MM.1S (cell line): ENCODE results near the gene FCHSD2.

Source experiments
- DNase-seq: peaks from one replicate; pipeline ENCODE4 v3.0.0-alpha.2; 2015
- H2AFZ ChIP-seq: fragments of 300-600 bp; sonication (generic); 2 replicates; pipeline ENCODE4 v1.6.0; 2016; ENCODE audit warnings: antibody characterized with exemption, low read length
- H3F3A ChIP-seq: fragments of 300-600 bp; sonication (generic); 2 replicates; pipeline ENCODE4 v1.6.1; 2016; ENCODE audit warnings: mild to moderate bottlenecking, antibody characterized with exemption, low read length, moderate library complexity, mixed read lengths; ENCODE audit not compliant: insufficient read depth
- H3K27ac ChIP-seq: fragments of 300-600 bp; sonication (generic); 2 replicates; pipeline ENCODE4 v1.5.1; 2016; ENCODE audit warnings: mild to moderate bottlenecking, low read length
- H3K27me3 ChIP-seq: fragments of 300-600 bp; sonication (generic); replicated peaks from 2 replicates; pipeline ENCODE4 v1.6.0; 2016; ENCODE audit warnings: low read length; ENCODE audit not compliant: insufficient read depth
- H3K36me3 ChIP-seq: fragments of 300-600 bp; sonication (generic); replicated peaks from 2 replicates; pipeline ENCODE4 v1.6.1; 2016; ENCODE audit warnings: mild to moderate bottlenecking, low read length, mixed read lengths; ENCODE audit not compliant: insufficient read depth
- H3K4me1 ChIP-seq: fragments of 300-600 bp; sonication (generic); 2 replicates; pipeline ENCODE4 v1.6.1; 2016; ENCODE audit warnings: low read length, mixed read lengths
- H3K4me2 ChIP-seq: fragments of 300-600 bp; sonication (generic); 2 replicates; pipeline ENCODE4 v1.6.0; 2016; ENCODE audit warnings: low read depth, low read length
- H3K4me3 ChIP-seq: fragments of 300-600 bp; sonication (generic); 2 replicates; pipeline ENCODE4 v1.5.1; 2016; ENCODE audit warnings: low read length, mixed read lengths
- H3K79me2 ChIP-seq: fragments of 300-600 bp; sonication (generic); 2 replicates; pipeline ENCODE4 v1.6.1; 2016; ENCODE audit warnings: mixed run types, low read length, mixed read lengths
- H3K9ac ChIP-seq: fragments of 300-600 bp; sonication (generic); 2 replicates; pipeline ENCODE4 v1.6.1; 2016; ENCODE audit warnings: low read length, mixed read lengths
- H3K9me2 ChIP-seq: fragments of 300-600 bp; sonication (generic); replicated peaks from 2 replicates; pipeline ENCODE4 v1.6.1; 2016; ENCODE audit warnings: mild to moderate bottlenecking, low read length, mixed read lengths; ENCODE audit not compliant: insufficient read depth
- H3K9me3 ChIP-seq: fragments of 300-600 bp; sonication (generic); replicated peaks from 2 replicates; pipeline ENCODE4 v1.6.1; 2016; ENCODE audit warnings: mild to moderate bottlenecking, low read length, mixed read lengths; ENCODE audit not compliant: insufficient read depth
- H4K20me1 ChIP-seq: fragments of 300-600 bp; sonication (generic); 2 replicates; pipeline ENCODE4 v1.6.1; 2016; ENCODE audit warnings: mild to moderate bottlenecking, low read length, moderate library complexity, mixed read lengths; ENCODE audit not compliant: insufficient read depth
- EZH2 ChIP-seq: fragments of 300-600 bp; sonication (generic); optimal IDR thresholded peaks from 2 replicates; pipeline ENCODE3; 2017; ENCODE audit warnings: low read depth, mild to moderate bottlenecking, antibody characterized with exemption, low read length, mixed read lengths
- EZH2phosphoT487 ChIP-seq: fragments of 300-600 bp; sonication (generic); IDR thresholded peaks from 2 replicates; pipeline ENCODE4 v1.6.1; 2018; ENCODE audit warnings: antibody characterized with exemption, low read length
- TF ChIP-seq, protein P1 (sequence below): fragments of 300-600 bp; sonication (generic); IDR thresholded peaks from 2 replicates; pipeline ENCODE4 v1.5.1; 2016; ENCODE audit warnings: antibody characterized with exemption, low read length, mixed read lengths

Gene FCHSD2

DNA sequence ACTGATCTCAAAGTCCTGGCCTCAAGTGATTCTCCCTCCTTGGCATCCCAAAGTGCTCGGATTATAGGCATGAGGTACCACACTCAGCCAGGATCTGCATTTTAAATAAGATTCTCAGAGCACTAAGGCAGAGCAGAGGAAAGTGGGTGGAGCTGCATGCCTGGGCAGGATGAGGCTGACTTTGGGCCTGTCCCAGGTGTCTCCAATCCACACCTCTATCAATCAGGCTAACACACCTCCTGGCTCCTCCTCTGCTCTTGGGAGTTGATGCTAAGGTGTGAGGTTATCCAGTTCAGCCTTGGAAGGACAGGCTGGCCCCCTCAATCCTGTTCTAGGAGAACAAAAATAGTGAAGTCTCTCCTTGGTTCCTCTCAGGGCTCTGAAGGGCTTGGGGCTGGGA lies 45.7 kb upstream of the FCHSD2 start:
- Histone ChIP-seq H3K36me3 (no peaks in the 10 kb centered on the region), H3K4me2 (no peak overlapping the region), H3K4me1 (no peaks in the 10 kb centered on the region), H3K9me2 (no peaks in the 10 kb centered on the region), H3K27me3 (no peaks in the 10 kb centered on the region), H3K79me2 (no peaks in the 10 kb centered on the region), H3K27ac (no peak overlapping the region), H4K20me1 (no peaks in the 10 kb centered on the region), H3K9me3 (no peaks in the 10 kb centered on the region), H3F3A (no peaks in the 10 kb centered on the region), H3K9ac (no peak overlapping the region), H3K4me3 (no peak overlapping the region), H2AFZ (no peak overlapping the region)
- TF ChIP-seq, protein P1, sequence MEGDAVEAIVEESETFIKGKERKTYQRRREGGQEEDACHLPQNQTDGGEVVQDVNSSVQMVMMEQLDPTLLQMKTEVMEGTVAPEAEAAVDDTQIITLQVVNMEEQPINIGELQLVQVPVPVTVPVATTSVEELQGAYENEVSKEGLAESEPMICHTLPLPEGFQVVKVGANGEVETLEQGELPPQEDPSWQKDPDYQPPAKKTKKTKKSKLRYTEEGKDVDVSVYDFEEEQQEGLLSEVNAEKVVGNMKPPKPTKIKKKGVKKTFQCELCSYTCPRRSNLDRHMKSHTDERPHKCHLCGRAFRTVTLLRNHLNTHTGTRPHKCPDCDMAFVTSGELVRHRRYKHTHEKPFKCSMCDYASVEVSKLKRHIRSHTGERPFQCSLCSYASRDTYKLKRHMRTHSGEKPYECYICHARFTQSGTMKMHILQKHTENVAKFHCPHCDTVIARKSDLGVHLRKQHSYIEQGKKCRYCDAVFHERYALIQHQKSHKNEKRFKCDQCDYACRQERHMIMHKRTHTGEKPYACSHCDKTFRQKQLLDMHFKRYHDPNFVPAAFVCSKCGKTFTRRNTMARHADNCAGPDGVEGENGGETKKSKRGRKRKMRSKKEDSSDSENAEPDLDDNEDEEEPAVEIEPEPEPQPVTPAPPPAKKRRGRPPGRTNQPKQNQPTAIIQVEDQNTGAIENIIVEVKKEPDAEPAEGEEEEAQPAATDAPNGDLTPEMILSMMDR, result no peak
- no peak for TF ChIP-seq EZH2
- no peak for TF ChIP-seq EZH2phosphoT487
- DNase-seq, result no peak

DNA sequence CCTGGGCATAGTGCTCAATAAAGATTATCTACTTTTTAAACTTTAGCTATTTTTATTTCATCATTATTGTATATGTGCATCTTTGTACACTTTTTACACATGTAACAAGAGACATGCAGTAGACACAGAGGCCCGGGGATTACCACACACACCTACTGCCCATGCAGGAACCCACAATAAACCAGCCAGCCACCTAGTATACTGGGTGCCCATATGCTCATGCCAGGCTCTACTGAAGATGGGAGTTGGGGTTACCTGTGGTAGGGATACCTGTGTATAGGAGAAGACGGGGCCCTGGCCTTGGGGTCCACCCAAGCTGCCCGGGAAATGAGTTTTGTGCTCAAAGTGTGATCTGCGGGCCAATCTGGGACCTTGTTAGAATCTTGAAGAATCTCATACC lies 44.8 kb upstream of the FCHSD2 start:
- Histone ChIP-seq H3F3A (no peaks in the 10 kb centered on the region), H3K4me2 (no peak overlapping the region), H3K4me1 (no peaks in the 10 kb centered on the region), H3K36me3 (no peaks in the 10 kb centered on the region), H3K27me3 (no peaks in the 10 kb centered on the region), H3K9me3 (no peaks in the 10 kb centered on the region), H4K20me1 (no peaks in the 10 kb centered on the region), H3K4me3 (no peak overlapping the region), H3K9ac (no peak overlapping the region), H3K27ac (no peak overlapping the region), H2AFZ (no peak overlapping the region), H3K79me2 (no peaks in the 10 kb centered on the region), H3K9me2 (no peaks in the 10 kb centered on the region)
- no peak for DNase-seq
- TF ChIP-seq EZH2phosphoT487, result no peak
- TF ChIP-seq, protein P1, result no peak
- TF ChIP-seq EZH2, result no peak

DNA sequence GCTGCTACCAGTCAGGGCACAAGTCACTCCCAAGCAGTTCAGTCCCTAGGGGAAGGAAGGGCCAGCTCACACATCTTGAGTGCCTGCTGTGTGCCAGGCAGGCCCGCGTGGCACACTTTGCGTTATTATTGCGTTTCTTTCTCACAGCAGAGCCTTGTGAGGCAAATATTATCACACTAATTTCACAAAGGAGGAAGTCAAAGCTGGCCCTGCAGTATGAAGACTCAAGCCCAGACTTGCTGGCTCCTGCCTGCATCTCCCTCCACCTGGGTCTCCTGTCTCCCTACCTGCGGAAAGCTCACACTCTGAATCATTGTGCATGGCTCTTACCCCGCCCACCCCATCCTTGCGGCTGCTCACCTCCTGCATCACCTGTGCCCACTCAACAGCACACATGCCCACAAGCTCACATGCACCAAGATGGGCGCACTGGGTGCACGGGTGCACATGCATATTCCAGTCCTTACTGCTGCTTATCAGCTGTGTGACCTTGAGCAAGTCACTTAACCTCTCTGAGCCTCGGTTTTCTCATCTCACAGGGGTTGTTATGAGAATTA lies 44.3 kb upstream of the FCHSD2 start:
- no peak overlapping the region for H3K4me2 ChIP-seq
- no peaks in the 10 kb centered on the region for H3K79me2 ChIP-seq
- no peaks in the 10 kb centered on the region for H3K27me3 ChIP-seq
- no peak overlapping the region for H3K9ac ChIP-seq
- no peaks in the 10 kb centered on the region for H3K9me2 ChIP-seq
- TF ChIP-seq, protein P1, result no peak
- TF ChIP-seq EZH2 (no peak), EZH2phosphoT487 (no peak)
- H3K4me3 ChIP-seq, result no peak overlapping the region
- no peaks in the 10 kb centered on the region for H3K36me3 ChIP-seq
- H3K27ac ChIP-seq, result no peak overlapping the region
- H4K20me1 ChIP-seq, result no peaks in the 10 kb centered on the region
- no peak overlapping the region for H2AFZ ChIP-seq
- no peaks in the 10 kb centered on the region for H3K9me3 ChIP-seq
- no peak for DNase-seq
- H3K4me1 ChIP-seq, result no peaks in the 10 kb centered on the region
- no peaks in the 10 kb centered on the region for H3F3A ChIP-seq
